Brain microvascular endothelial cell (primary cell): ENCODE results near the gene COL1A1.

Source experiments
- DNase-seq: peaks from one replicate; pipeline ENCODE4 v3.0.0-alpha.2; 2020
- H3K27ac ChIP-seq: fragments of 250-450 bp; sonication (Bioruptor Pico); 2 replicates; pipeline ENCODE4 v1.5.1; 2020; ENCODE audit warnings: mild to moderate bottlenecking, moderate library complexity
- H3K27me3 ChIP-seq: fragments of 250-450 bp; sonication (Bioruptor Pico); replicated peaks from 2 replicates; pipeline ENCODE4 v1.5.1; 2020; ENCODE audit warnings: mild to moderate bottlenecking
- H3K36me3 ChIP-seq: fragments of 250-450 bp; sonication (Bioruptor Pico); replicated peaks from 2 replicates; pipeline ENCODE4 v1.5.1; 2020; ENCODE audit warnings: mild to moderate bottlenecking
- H3K4me3 ChIP-seq: 2 replicates; pipeline ENCODE4 v1.5.1; 2011; ENCODE audit warnings: low read depth, mild to moderate bottlenecking, control low read depth, low read length, moderate library complexity
- in situ Hi-C: cut with HindIII; loops from 2 replicates; pipeline ENCODE4 v1.10.0; 2017; ENCODE audit warnings: low sequenced_read_pairs, low pct_ligation_motif_present
- TF ChIP-seq, protein P1 (sequence below): IDR thresholded peaks from 2 replicates; pipeline ENCODE4 v1.5.1; 2011; ENCODE audit warnings: low read depth, mild to moderate bottlenecking, moderate library complexity, low read length, control low read depth, inconsistent platforms; ENCODE audit errors: missing control alignments

COL1A1 gene

DNA sequence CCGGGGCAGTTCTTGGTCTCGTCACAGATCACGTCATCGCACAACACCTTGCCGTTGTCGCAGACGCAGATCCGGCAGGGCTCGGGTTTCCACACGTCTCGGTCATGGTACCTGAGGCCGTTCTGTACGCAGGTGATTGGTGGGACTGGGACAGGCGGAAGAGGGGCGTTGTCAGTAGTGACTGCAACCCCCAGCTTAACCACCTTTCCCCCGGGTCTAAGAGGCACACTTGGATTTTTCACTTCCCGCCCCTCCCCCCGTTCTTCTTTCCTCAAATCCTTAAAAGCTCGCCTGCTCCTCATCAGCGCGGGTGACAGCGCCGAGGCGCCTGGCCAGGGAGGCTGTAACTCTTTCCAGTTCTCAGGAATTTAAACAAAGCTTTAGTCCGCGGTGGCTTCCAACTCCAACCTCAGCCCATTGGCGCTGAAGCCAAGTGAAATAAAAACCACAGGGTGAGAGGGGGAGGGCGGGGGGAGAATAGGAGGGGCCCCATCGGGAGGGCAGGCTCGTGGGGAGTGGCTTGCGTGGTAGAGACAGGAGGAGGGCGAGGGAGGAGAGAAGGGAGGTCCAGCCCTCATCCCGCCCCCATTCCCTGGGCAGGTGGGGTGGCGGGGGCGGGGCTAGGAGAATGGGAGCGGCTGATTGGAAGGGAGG lies 1.5 kb downstream of the COL1A1 start:
- in situ Hi-C loops = loop anchor here (5.0 kb wide), 1 partner anchor 67 kb away; no protein-coding TSS in a partner anchor
- TF ChIP-seq, protein P1, sequence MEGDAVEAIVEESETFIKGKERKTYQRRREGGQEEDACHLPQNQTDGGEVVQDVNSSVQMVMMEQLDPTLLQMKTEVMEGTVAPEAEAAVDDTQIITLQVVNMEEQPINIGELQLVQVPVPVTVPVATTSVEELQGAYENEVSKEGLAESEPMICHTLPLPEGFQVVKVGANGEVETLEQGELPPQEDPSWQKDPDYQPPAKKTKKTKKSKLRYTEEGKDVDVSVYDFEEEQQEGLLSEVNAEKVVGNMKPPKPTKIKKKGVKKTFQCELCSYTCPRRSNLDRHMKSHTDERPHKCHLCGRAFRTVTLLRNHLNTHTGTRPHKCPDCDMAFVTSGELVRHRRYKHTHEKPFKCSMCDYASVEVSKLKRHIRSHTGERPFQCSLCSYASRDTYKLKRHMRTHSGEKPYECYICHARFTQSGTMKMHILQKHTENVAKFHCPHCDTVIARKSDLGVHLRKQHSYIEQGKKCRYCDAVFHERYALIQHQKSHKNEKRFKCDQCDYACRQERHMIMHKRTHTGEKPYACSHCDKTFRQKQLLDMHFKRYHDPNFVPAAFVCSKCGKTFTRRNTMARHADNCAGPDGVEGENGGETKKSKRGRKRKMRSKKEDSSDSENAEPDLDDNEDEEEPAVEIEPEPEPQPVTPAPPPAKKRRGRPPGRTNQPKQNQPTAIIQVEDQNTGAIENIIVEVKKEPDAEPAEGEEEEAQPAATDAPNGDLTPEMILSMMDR = no peak
- DNase-seq = peak; percentile 88
- peak overlapping the region; percentile 98 for H3K27ac ChIP-seq
- no peaks in the 10 kb centered on the region for H3K27me3 ChIP-seq
- peak overlapping the region; percentile 100 for H3K4me3 ChIP-seq
- peaks cover 61% of the 10 kb centered on the region for H3K36me3 ChIP-seq

DNA sequence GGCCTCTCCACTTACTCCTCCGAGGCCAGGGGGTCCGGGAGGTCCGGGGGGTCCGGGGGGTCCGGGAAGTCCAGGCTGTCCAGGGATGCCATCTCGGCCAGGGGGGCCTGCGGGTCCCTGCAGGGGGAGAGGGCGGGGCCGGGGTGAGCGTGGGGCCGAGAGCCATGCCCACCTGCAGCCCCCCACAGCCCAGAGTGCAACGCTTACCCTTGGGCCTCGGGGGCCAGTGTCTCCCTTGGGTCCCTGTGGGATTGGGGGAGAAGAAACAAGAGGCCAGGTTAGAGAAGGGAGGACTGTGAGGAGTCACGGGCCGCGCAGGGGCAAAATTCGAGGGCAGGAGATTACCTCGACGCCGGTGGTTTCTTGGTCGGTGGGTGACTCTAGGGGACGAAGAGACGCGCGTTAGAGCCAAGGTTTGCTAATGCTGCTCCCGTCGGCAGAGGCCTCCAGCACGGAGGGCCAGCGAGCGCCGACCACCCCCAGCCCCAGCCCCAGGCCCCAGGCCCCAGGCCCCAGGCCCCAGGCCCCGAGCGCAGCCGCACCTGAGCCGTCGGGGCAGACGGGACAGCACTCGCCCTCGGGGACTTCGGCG lies 2.1 kb downstream of the COL1A1 start:
- TF ChIP-seq, protein P1 = no peak
- no peak for DNase-seq
- Histone ChIP-seq H3K4me3 (peak overlapping the region; percentile 100), H3K36me3 (peaks cover 67% of the 10 kb centered on the region), H3K27me3 (no peaks in the 10 kb centered on the region), H3K27ac (peak overlapping the region; percentile 98)
- in situ Hi-C loops = no loop called here

DNA sequence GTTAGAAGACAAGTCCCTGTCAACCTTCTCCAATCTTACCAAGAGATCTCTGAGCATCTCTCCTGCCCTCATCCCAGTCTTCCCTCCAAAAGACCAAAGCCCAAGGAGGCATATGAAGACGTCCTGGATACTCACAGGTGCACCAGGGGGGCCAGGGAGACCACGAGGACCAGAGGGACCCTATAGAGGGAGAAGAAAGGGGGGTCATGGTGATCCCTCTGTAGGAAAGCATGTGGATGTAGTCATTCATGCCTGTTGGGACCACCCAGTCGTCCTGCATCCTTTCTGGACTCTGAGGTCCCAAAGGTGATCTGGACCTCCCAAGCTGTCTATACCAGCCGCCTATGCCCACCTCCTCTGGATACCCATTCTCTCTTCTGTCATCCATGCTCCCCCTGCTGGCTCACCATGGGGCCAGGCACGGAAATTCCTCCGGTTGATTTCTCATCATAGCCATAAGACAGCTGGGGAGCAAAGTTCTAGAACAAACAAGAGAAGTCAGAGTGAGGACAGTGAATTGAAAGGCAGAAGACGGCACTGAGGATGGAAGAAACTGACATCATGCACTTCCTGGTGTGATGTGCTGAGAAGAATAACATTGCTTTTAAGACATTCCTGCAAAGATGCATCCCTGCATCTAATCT lies 3.3 kb downstream of the COL1A1 start:
- in situ Hi-C loops = no loop called here
- DNase-seq = no peak
- Histone ChIP-seq H3K4me3 (peak overlapping the region; percentile 100), H3K36me3 (peaks cover 78% of the 10 kb centered on the region), H3K27me3 (no peaks in the 10 kb centered on the region), H3K27ac (peak overlapping the region; percentile 98)
- TF ChIP-seq, protein P1 = peak; percentile 83

DNA sequence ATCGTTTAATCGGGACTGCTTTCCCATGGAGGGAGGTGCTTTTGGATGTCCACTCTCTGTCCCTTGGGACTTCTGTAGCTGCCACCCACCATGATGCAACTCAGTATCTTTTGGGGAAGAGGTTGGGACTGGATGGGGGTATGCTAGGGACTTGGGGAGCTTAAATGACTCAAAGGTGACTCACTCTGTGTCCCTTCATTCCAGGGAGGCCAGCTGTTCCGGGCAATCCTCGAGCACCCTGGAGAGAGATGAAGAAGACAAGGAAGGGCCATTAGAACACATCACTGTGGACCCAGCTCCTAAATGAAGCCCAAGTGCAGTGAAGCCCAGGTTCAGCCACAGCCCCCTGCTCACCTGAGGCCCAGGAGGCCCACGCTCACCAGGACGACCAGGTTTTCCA lies 4.6 kb downstream of the COL1A1 start:
- TF ChIP-seq, protein P1 = no peak
- Histone ChIP-seq H3K4me3 (peak overlapping the region; percentile 100), H3K27ac (peak overlapping the region; percentile 98), H3K27me3 (no peaks in the 10 kb centered on the region), H3K36me3 (peaks cover 91% of the 10 kb centered on the region)
- DNase-seq = no peak
- in situ Hi-C loops = no loop called here

DNA sequence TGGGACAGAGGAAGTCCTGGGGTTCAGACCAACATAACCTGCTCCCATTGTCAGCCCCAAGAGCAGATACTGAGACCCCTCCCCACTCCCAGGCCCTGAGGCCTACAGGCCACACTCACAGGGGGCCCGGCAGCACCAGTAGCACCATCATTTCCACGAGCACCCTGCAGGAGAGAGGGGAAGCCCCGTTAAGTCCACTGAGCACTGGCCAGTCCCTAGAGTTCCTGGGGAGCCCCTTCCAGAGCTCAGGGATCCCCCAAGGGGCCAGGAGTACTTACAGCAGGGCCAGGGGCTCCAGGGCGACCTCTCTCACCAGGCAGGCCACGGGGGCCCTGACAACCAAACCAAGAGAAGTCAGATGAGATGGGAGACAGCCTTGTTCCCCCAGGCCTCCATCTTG lies 5.4 kb downstream of the COL1A1 start:
- in situ Hi-C loops = no loop called here
- H3K27me3 ChIP-seq = no peaks in the 10 kb centered on the region
- peaks cover 95% of the 10 kb centered on the region for H3K36me3 ChIP-seq
- peak overlapping the region; percentile 98 for H3K27ac ChIP-seq
- DNase-seq = no peak
- H3K4me3 ChIP-seq = peak overlapping the region; percentile 100
- TF ChIP-seq, protein P1 = no peak
